Loucy (cell line): ENCODE data around the gene SCYGR3.

Experiments used
- H2AFZ ChIP-seq: fragments of 200-600 bp; sonication (generic); 2 replicates; pipeline ENCODE4 v1.6.0; 2016; ENCODE audit warnings: antibody characterized with exemption, mild to moderate bottlenecking, low read length, moderate library complexity
- H3F3A ChIP-seq: fragments of 200-600 bp; 2 replicates; pipeline ENCODE4 v1.6.0; 2016; ENCODE audit warnings: antibody characterized with exemption, low read depth, mild to moderate bottlenecking
- H3K27me3 ChIP-seq: fragments of 200-600 bp; sonication (generic); 2 replicates; pipeline ENCODE4 v1.6.1; 2014; ENCODE audit warnings: low read length, mild to moderate bottlenecking; ENCODE audit not compliant: insufficient read depth, poor library complexity, severe bottlenecking
- H3K36me3 ChIP-seq: fragments of 200-600 bp; sonication (generic); 2 replicates; pipeline ENCODE4 v1.6.1; 2016; ENCODE audit warnings: low read length; ENCODE audit not compliant: insufficient read depth
- H3K4me1 ChIP-seq: fragments of 200-600 bp; sonication (generic); 2 replicates; pipeline ENCODE4 v1.5.1; 2014; ENCODE audit warnings: low read length, mild to moderate bottlenecking; ENCODE audit not compliant: insufficient read depth, poor library complexity, severe bottlenecking
- H3K4me2 ChIP-seq: fragments of 200-600 bp; sonication (generic); 2 replicates; pipeline ENCODE4 v1.6.0; 2014; ENCODE audit warnings: antibody characterized with exemption, low read length, low read depth, mild to moderate bottlenecking; ENCODE audit not compliant: poor library complexity, severe bottlenecking
- H3K4me3 ChIP-seq: fragments of 200-600 bp; sonication (generic); 2 replicates; pipeline ENCODE4 v1.5.1; 2014; ENCODE audit warnings: low read length, mild to moderate bottlenecking, mixed read lengths; ENCODE audit not compliant: poor library complexity, severe bottlenecking
- H3K79me2 ChIP-seq: fragments of 200-600 bp; sonication (generic); 2 replicates; pipeline ENCODE4 v1.6.1; 2014; ENCODE audit warnings: low read length; ENCODE audit not compliant: insufficient read depth
- H3K9ac ChIP-seq: fragments of 200-600 bp; sonication (generic); 2 replicates; pipeline ENCODE4 v1.6.0; 2014; ENCODE audit warnings: mild to moderate bottlenecking, low read depth, low read length, moderate library complexity; ENCODE audit not compliant: poor library complexity, severe bottlenecking
- H3K9me2 ChIP-seq: fragments of 200-600 bp; sonication (generic); replicated peaks from 2 replicates; pipeline ENCODE4 v1.6.1; 2016; ENCODE audit warnings: low read depth, low read length, mixed read lengths
- H3K9me3 ChIP-seq: fragments of 200-600 bp; sonication (generic); 2 replicates; pipeline ENCODE4 v1.6.1; 2014; ENCODE audit warnings: mild to moderate bottlenecking, antibody characterized with exemption, low read length, low read depth; ENCODE audit not compliant: insufficient read depth
- H4K20me1 ChIP-seq: fragments of 200-600 bp; sonication (generic); 2 replicates; pipeline ENCODE4 v1.6.0; 2014; ENCODE audit warnings: antibody characterized with exemption, low read length, mild to moderate bottlenecking; ENCODE audit not compliant: insufficient read depth, poor library complexity, severe bottlenecking
- CTCF ChIP-seq: fragments of 200-600 bp; sonication (generic); conservative IDR thresholded peaks from 2 replicates; pipeline ENCODE4 v1.5.1; 2014; ENCODE audit warnings: mild to moderate bottlenecking, antibody characterized with exemption, low read length
- EZH2phosphoT487 ChIP-seq: fragments of 200-600 bp; IDR thresholded peaks from 2 replicates; pipeline ENCODE4 v1.6.1; 2018; ENCODE audit warnings: antibody characterized with exemption, mild to moderate bottlenecking, moderate library complexity, borderline replicate concordance

SCYGR3 gene

GRCh38 chr2:227629435-227629834 is 14.8 kb upstream of the SCYGR3 start:
- Histone ChIP-seq H3K9me3 (no peaks in the 10 kb centered on the region), H3K9me2 (no peaks in the 10 kb centered on the region), H3K4me1 (no peaks in the 10 kb centered on the region), H4K20me1 (no peaks in the 10 kb centered on the region), H3F3A (no peaks in the 10 kb centered on the region), H3K79me2 (no peaks in the 10 kb centered on the region), H3K27me3 (no peaks in the 10 kb centered on the region), H3K4me3 (no peak overlapping the region), H3K36me3 (no peaks in the 10 kb centered on the region), H3K9ac (no peak overlapping the region), H3K4me2 (no peak overlapping the region), H2AFZ (no peak overlapping the region)
- TF ChIP-seq EZH2phosphoT487 (no peak), CTCF (no peak)

DNA sequence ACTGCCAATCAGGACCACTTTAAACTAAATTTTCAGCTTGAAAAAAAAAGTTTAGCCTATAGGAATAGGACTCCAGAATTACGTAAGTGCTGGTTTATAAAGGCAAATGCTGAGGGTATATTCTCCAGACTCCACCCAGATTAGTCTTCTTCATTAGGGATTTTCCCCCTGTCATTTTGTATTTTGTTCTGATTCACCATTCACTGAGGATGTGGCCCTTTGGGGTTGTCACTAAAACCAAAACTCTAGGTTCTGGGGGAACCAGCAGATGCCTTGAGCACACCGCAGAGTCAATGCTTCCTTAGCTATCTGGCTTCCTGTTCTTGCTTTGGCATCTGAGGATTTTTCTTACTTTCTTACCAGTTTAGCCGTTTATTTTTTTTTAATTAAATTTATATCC is 13.1 kb upstream of the SCYGR3 start:
- TF ChIP-seq CTCF (no peak), EZH2phosphoT487 (no peak)
- Histone ChIP-seq H3K36me3 (no peaks in the 10 kb centered on the region), H2AFZ (no peak overlapping the region), H3K27me3 (no peaks in the 10 kb centered on the region), H3K4me1 (no peaks in the 10 kb centered on the region), H4K20me1 (no peaks in the 10 kb centered on the region), H3K4me2 (no peak overlapping the region), H3K9me2 (no peaks in the 10 kb centered on the region), H3K4me3 (no peak overlapping the region), H3K9me3 (no peaks in the 10 kb centered on the region; the same call in 1 of the 2 replicates), H3F3A (no peaks in the 10 kb centered on the region), H3K9ac (no peak overlapping the region), H3K79me2 (no peaks in the 10 kb centered on the region)

DNA sequence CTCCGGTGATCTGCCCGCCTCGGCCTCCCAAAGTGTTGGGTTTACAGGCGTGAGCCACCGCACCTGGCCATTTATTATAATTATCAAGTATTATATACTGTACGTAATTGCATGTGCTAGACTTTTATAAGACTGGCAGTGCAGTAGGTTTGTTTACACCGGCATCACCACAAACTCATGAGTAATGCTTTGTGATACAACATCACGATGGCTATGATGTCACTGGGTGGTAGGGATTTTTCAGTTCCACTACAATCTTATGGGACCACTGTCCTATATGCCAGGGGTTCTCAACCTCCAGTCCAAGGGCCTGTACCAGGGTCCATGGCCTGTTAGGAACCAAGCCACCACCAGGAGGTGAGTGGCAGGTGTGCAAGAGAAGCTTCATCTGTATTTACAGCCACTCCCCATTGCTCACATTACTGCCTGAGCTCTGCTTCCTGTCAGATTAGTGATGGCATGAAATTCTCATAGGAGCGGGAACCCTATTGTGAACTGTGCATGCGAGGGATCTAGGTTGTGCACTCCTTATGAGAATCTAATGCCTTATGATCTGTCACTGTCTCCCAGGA is 12.0 kb upstream of the SCYGR3 start:
- Histone ChIP-seq H3K79me2 (no peaks in the 10 kb centered on the region), H3K4me2 (no peak overlapping the region), H3K4me3 (no peak overlapping the region), H3K9me2 (no peaks in the 10 kb centered on the region), H3K27me3 (no peaks in the 10 kb centered on the region), H3F3A (no peaks in the 10 kb centered on the region), H3K9ac (no peak overlapping the region), H2AFZ (no peak overlapping the region), H4K20me1 (no peaks in the 10 kb centered on the region), H3K4me1 (no peaks in the 10 kb centered on the region), H3K36me3 (no peaks in the 10 kb centered on the region), H3K9me3 (no peaks in the 10 kb centered on the region; the same call in 1 of the 2 replicates)
- TF ChIP-seq CTCF = no peak
- TF ChIP-seq EZH2phosphoT487 = no peak
